Spleen (tissue), 11 donors: ENCODE measurements around the gene CACNB2. TPM values are rescaled to one million over a fixed set of nuclear protein-coding genes. Genes with fewer than 3 reads are reported as not detected.

Experiments
- DNase-seq: peaks from one replicate; pipeline ENCODE4 v3.0.0-alpha.2; 2020
- H3K27ac ChIP-seq, 8 donors: fragments of 200-600 bp; sonication (generic) in 7 of 8; 1 replicate in 4 of 8; 2 replicates in 4 of 8; pipeline versions ENCODE4 v1.5.0 to v1.8.0; 2016 to 2021; ENCODE audit warnings: inconsistent platforms in 4 of 8, mild to moderate bottlenecking in 4 of 8, moderate library complexity in 1 of 8
- H3K27me3 ChIP-seq, 7 donors: fragments of 200-600 bp; sonication (generic) in 6 of 7; replicated peaks in 1 of 7; 1 replicate in 4 of 7; 2 replicates in 3 of 7; pipeline versions ENCODE4 v1.5.0 to v1.8.0; 2016 to 2021; ENCODE audit warnings: inconsistent platforms in 3 of 7, mild to moderate bottlenecking in 1 of 7
- H3K36me3 ChIP-seq, 6 donors: fragments of 200-600 bp; sonication (generic) in 5 of 6; 1 replicate in 4 of 6; 2 replicates in 2 of 6; pipeline versions ENCODE4 v1.5.0 to v1.8.0; 2016 to 2021; ENCODE audit warnings: inconsistent platforms in 2 of 6
- H3K4me1 ChIP-seq, 6 donors: fragments of 200-600 bp; sonication (generic) in 5 of 6; 1 replicate in 3 of 6; 2 replicates in 3 of 6; pipeline versions ENCODE4 v1.5.0 to v1.8.0; 2016 to 2021; ENCODE audit warnings: inconsistent platforms in 3 of 6
- H3K4me3 ChIP-seq, 8 donors: fragments of 200-600 bp; sonication (generic) in 7 of 8; 1 replicate in 4 of 8; 2 replicates in 4 of 8; pipeline versions ENCODE4 v1.5.0 to v1.8.0; 2016 to 2021; ENCODE audit warnings: inconsistent platforms in 4 of 8, mild to moderate bottlenecking in 4 of 8, moderate library complexity in 2 of 8
- H3K9me3 ChIP-seq, 8 donors: fragments of 200-600 bp; sonication (generic) in 7 of 8; 1 replicate in 4 of 8; 2 replicates in 4 of 8; pipeline versions ENCODE4 v1.5.0 to v1.8.0; 2016 to 2021; ENCODE audit warnings: inconsistent platforms in 4 of 8
- CTCF ChIP-seq, 11 experiments: fragments of 200-600 bp in 7 of 11; fragments of 450-650 bp in 4 of 11; sonication (generic) in 4 of 11; IDR thresholded peaks in 8 of 11; conservative IDR thresholded peaks in 3 of 11; 1 replicate in 7 of 11; 2 replicates in 4 of 11; pipeline versions ENCODE4 v1.4.0 to v1.8.0; 2016 to 2021; ENCODE audit warnings: antibody characterized with exemption in 11 of 11, inconsistent platforms in 4 of 11, mild to moderate bottlenecking in 1 of 11
- POLR2A ChIP-seq, 3 donors: fragments of 450-650 bp; IDR thresholded peaks; one replicate each; pipeline ENCODE4 v1.5.1; 2017; ENCODE audit warnings: antibody characterized with exemption in 3 of 3, mild to moderate bottlenecking in 1 of 3
- POLR2AphosphoS5 ChIP-seq, 3 donors: sonication (generic); formaldehyde crosslinking; IDR thresholded peaks; one replicate each; pipeline ENCODE4 v1.5.1; 2017; ENCODE audit warnings: antibody characterized with exemption in 3 of 3
- WGBS, 5 donors: extraction: QIAGEN DNeasy Blood & Tissue Kit in 3 of 5; methylation state at CpG; one replicate each; pipeline versions ENCODE4 v1.1.5 to v1.1.7; 2013 to 2018; 5-methylcytosine and 5-hydroxymethylcytosine counted together
- intact Hi-C: fragments of 100-400 bp; cut with DNase I; formaldehyde crosslinking; loops from one replicate; pipeline ENCODE4 v1.15.0; 2023; ENCODE audit warnings: low total_unique reads
- polyA plus RNA-seq, 3 donors: library from polyadenylated mRNA; stranded (reverse); fragments of 200-250 nt; gene quantifications; one replicate each; pipeline ENCODE4 v1.2.1, GENCODE V29; 2013
- total RNA-seq, 7 donors: library from RNA; depleted of rRNA in 3 of 7; stranded (reverse); fragments of >200 nt in 3 of 7; fragmentation: NEBNext Ultra II Directional in 4 of 7; extraction: Animal tissue kit (Norgen Biotek cat#: 25700) in 4 of 7; gene quantifications; one replicate each; pipeline versions ENCODE4 v1.1.0 to v1.2.1, GENCODE V29; 2016 to 2021
- donor health status: healthy with polysubstance abuse.
- donor health status: DM: no; HTN: no; CAD: no; lungs with moderate emphysema.
- donor health status: DM: no; HTN: no; CAD: no.
- donor health status: Bipolar disorder and iron deficiency.
- donor health status: healthy.
- donor health status: DM: no; HTN: no; CAD: no.
- donor health status: DM: yes; HTN: yes; CAD: no.

Gene CACNB2
- total and polyA plus RNA-seq, 10 donors = 0.17 to 0.79 (median 0.44) TPM; not detected in 1

GRCh38 chr10:18486438-18486837, 346.2 kb downstream of the CACNB2 start:
- 82 to 99% (median 93%) methylated on average over 3 of the region's 3 CpGs for WGBS, 5 donors
- Histone ChIP-seq H3K27me3 (no peaks in the 10 kb centered on the region), H3K36me3 (no peaks in the 10 kb centered on the region), H3K9me3 (no peaks in the 10 kb centered on the region), H3K27ac (no peak overlapping the region), H3K4me1 (no peaks in the 10 kb centered on the region), H3K4me3 (no peak overlapping the region)
- DNase-seq = no peak
- intact Hi-C loops = no loop called here
- no peak for TF ChIP-seq CTCF (IDR thresholded peaks at IDR 0.05 in 8 of 11, conservative IDR thresholded peaks at IDR 0.05 in 3 of 11)
- no peak for TF ChIP-seq POLR2A (IDR thresholded peaks at IDR 0.05)
- TF ChIP-seq POLR2AphosphoS5 (IDR thresholded peaks at IDR 0.05) = no peak

- 80 to 92% (median 88%) methylated on average over 4 of the region's 4 CpGs for WGBS, 5 donors
- H3K4me3 ChIP-seq = no peak overlapping the region
- TF ChIP-seq CTCF (IDR thresholded peaks at IDR 0.05 in 8 of 11, conservative IDR thresholded peaks at IDR 0.05 in 3 of 11) (no peak), POLR2AphosphoS5 (IDR thresholded peaks at IDR 0.05) (no peak), POLR2A (IDR thresholded peaks at IDR 0.05) (no peak)
- H3K4me1 ChIP-seq = no peaks in the 10 kb centered on the region
- H3K27ac ChIP-seq = no peak overlapping the region
- no peak for DNase-seq
- no peaks in the 10 kb centered on the region for H3K9me3 ChIP-seq
- no peaks in the 10 kb centered on the region for H3K27me3 ChIP-seq
- intact Hi-C loops = no loop called here
- H3K36me3 ChIP-seq = no peaks in the 10 kb centered on the region
These were observed 350.5 kb downstream of the CACNB2 start for GRCh38 chr10:18490755-18491154.

GRCh38 chr10:18497806-18498369, 357.7 kb downstream of the CACNB2 start:
- no peaks in the 10 kb centered on the region for H3K9me3 ChIP-seq
- intact Hi-C loops = no loop called here
- H3K27ac ChIP-seq = no peak overlapping the region

GRCh38 chr10:18498998-18499397, 358.8 kb downstream of the CACNB2 start:
- H3K36me3 ChIP-seq = no peaks in the 10 kb centered on the region
- H3K27me3 ChIP-seq = no peaks in the 10 kb centered on the region
- DNase-seq = no peak
- intact Hi-C loops = no loop called here
- no peak overlapping the region for H3K4me3 ChIP-seq
- H3K4me1 ChIP-seq = no peaks in the 10 kb centered on the region
- no peak for TF ChIP-seq CTCF (IDR thresholded peaks at IDR 0.05 in 8 of 11, conservative IDR thresholded peaks at IDR 0.05 in 3 of 11)
- no peak for TF ChIP-seq POLR2A (IDR thresholded peaks at IDR 0.05)
- no peak for TF ChIP-seq POLR2AphosphoS5 (IDR thresholded peaks at IDR 0.05)
- no peak overlapping the region for H3K27ac ChIP-seq
- H3K9me3 ChIP-seq = no peaks in the 10 kb centered on the region
- 72 to 92% (median 84%) methylated on average over 4 of the region's 4 CpGs for WGBS, 5 donors

More at GRCh38 chr10:18497806-18498369, 357.7 kb downstream of the CACNB2 start:
- WGBS, 5 donors = 78 to 87% (median 79%) methylated on average over 8 of the region's 8 CpGs
- no peak for DNase-seq
- Histone ChIP-seq H3K27me3 (no peaks in the 10 kb centered on the region), H3K4me1 (no peaks in the 10 kb centered on the region), H3K4me3 (no peak overlapping the region), H3K36me3 (no peaks in the 10 kb centered on the region)
- TF ChIP-seq POLR2A (IDR thresholded peaks at IDR 0.05) (no peak), CTCF (IDR thresholded peaks at IDR 0.05 in 8 of 11, conservative IDR thresholded peaks at IDR 0.05 in 3 of 11) (no peak), POLR2AphosphoS5 (IDR thresholded peaks at IDR 0.05) (no peak)
